Epidermal melanocyte (primary cell): ENCODE measurements around the gene DNM1.

Experiments
- DNase-seq: peaks from one replicate; pipeline ENCODE4 v3.0.0; 2011; ENCODE audit warnings: low spot score; ENCODE audit not compliant: insufficient read length

Gene DNM1

DNA sequence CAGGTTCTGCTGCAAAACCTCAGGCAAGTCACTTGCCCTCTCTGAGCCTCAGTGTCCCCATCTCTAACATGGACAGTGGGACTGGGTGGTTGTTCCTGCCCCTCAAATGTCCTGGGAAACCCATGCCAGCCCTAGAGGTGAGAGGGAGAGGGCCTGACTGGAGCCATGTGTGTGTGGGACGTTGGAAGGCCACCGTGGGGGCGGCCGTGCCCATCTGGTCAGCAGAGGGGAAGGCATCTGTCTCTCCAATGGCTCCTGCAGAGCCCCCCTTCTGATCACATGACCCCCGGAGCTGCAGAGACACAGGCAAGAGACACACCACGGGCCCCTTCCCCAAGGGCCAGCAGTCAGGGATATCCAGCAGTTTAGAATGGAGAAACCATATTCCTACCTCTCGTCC, 1.7 kb downstream of the DNM1 start:
- DNase-seq = peak; percentile 15

DNA sequence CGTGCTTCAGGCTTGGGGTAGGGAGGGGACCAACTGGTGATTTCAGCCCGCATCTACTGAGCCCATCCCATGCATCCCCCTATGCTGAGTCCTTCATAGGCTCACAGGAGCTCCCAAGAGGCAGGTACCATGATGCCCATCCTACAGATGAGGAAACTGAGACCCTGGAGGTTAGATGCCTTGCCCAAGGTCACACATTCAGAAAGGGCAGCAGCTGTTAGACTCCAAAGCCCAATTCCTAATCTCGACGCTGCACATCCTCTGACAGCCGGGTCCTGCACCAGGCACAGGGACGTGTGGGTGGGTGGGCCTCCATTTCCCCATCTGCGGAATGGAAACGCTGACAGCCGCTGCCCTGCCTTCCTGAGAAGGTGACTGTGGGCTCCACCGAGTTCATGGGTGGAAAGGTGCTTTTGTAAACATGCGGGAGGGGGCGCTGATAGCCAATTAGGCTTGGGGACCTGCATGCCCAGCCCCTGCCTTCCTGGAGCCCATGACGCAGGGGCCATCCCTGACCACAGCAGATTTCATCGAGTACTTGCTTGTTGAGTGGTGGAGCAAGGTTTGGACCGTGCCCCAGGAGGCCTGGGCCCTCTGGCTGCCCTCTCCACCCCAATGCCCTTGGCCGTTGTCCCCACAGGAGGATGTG, 2.2 kb downstream of the DNM1 start:
- no peak for DNase-seq

DNA sequence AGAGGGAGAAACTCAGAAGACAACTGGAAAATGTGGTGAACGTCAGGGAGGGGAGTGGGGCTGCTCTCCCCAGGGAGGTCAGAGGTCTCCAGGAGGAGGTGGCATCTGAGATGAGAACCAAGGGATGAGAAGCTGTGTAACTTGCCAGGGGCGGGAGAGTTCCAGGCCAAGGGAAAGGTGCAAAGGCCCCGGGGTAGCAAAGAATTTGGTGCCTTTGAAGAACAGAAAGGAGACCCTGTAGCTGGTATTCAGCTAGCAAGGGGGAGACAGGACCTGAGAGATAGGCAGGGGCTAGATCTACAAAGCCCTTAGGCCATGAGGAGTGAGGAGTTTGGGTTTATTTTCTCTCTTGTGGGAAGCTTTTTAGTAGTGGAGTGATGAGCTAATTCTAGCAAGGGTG, 3.3 kb downstream of the DNM1 start:
- no peak for DNase-seq

DNA sequence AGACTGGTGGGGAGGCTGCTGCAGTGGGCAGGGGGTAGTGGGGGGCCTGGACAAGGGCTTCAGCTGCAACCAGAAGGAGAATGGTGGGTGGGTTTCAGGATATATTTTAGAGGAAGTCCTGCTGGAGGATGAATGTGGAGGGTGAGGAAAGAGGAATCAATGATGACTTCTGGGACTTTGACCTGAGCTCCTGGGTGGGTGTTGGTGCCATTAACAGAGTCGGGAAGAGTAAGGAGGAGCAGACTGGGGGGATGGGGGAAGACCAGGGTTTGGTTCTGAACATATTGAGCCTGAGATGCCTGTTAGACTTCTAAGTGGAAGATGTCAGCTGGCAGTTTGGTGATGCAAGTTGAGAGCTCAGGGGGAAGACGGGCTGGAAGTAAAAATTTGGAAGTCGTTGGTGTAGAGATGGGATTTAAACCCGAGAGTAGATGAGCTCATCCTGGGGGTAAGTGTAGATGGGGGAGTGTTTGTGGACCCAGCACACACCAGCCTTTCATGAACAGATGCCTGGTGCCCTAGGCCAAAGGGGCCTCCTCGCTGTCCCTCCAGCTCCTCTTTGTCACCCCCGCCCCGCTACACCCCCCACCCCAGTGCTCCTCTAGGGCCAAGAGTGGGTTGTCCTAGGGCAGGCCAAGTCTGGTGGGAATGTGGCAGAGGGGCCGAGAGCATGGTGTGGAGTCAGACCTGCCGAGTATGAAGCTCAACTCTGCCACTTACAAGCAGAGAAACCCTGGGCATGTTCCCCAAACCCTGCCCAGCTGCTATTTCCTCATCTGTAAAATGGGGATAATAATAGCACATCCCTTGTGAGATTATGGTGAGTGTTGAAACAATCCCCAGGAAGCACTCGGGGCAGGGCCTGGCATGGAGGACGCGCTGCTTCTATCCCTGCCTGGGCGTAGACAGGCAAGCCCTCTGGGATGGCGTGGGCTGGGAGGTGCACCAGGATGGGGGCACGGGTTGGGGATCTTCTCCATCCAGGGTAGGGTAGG, 4.0 kb downstream of the DNM1 start:
- DNase-seq = no peak

DNA sequence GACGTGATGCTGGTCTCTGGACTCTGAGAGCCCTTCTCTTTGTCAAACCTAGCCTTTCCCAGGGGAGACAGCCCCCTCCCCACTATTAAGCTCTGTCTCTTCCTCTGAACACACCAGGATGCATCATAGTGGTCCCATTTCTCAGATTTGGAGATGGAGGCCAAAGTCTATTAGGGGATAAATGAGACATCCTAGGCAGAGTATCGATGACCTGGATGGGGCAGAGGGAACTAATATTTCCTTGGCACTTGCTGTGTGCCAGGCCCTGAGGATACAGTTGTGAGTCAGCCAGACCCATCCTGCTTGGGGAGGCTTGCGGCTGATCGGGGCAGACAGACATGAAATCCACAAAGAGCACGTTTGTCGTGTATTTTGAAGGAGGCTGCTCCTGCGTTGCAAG, 5.2 kb downstream of the DNM1 start:
- no peak for DNase-seq

DNA sequence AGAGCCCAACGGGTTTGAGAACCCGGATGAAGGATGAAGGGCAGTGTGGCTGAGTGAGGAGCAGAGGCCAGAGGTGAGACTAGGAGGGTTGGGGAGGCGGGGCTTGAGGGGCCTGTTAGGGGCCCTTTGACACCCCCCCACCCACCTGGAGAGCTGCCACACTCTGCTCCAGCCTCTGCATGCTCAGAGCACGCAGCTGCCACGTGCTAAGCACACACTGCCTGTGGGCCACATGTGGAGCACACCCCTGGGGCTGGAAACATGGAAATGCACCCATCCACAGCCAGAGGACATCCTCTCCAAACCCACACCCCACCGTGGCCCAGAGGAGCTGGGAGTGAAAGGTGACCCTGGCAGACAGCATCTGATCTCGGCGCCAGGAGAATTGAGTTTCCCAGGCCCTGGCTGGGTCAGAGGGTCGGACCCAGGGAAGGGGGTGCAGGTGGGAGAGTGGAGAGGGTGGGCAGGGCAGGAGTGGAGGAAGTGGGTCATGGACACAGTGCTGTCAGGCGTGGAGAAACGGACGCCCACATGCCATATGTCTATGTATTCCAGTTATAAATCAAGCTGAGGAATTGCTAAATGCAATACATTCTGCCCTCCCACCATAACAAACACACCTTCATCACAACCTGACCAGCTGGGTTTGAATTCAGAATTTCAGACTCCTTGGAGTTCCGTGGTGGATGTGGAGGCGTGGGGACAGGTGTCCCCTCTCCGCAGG, 5.9 kb downstream of the DNM1 start:
- no peak for DNase-seq

DNA sequence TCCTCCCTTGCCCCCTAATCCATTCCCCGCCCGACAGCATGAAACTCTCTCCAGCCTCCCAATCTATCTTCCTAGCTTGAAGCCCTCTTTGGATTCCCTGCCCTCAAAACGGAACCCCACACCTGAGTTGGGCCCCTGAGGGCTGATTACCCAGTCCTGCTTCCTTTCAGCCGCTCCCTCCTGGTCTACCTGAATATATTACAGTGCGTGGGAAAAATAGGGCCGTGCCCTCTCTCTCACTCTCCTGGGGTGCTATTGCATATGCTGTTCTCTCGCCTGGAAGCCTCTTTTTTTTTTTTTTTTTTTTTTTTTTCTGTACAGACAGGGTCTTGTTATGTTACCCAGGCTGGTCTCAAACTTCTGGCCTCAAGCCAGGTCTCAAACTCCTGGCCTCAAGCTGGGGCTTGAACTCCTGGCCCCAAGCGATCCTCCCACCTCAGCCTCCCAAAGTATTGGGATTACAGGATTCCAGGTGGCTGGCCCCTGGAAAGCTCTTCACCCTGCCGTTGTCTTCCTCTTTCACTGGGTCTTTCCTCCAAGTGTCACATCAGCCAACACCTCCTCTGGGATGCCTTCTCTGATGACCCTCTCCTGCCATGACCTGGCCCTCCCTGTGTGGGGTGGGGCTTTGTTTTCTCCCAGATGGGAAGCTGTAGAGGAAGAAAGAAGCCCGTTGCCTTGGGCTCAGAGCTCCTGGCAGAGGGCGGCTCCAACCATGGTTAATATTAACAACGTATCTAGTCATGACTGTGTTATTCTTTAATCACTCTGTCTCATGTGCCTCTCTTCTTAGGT, 8.2 kb downstream of the DNM1 start:
- no peak for DNase-seq

DNA sequence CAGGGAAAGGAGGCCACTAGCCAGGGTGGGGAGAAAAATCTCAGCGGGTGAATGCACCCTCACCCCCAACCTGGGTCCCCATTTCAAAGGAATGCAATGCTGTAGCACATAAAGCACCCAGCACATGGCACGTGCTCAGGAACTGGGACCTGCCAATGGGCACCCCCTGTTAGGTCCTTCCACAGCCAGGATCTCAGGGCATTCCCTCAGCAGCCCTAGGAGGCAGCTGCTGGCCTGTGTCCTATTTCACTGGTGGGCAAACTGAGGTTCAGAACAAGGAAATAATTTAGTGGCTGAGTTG, 8.8 kb downstream of the DNM1 start:
- no peak for DNase-seq

DNA sequence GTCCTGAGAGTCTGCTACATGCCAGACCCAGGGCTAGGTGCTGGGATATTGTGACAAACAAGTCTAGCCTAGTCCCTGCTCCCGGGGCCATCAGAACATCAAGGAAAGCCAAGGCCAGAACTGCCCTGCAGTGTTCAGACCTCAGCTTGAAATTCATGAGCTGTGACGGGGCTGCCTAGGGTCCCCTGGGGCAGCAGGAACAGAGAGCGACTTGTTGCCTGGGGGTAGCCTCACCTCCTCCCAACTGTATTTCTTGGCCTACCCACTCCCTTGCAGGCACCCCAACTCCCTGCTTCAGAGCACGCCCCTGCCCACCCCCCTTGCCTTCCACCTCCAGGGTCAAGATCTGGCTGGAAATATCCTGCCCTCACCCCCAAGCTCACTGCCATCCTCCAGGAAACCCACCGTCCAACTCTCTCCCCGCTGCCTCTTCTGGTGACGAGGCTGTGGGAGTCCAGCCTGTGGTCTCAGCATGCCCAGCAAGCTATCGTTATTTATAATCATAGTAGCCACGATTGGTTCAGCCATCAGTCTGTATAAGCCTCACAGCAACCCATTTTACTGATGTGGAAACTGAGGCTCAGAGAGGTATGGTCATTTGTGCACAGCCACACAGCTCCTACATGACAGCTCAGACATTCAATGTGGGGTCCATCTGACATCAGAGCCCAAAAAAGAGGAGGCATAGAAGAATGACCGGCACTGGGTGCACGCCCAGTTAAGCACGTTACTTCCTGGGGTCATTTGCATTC, 10.7 kb downstream of the DNM1 start:
- DNase-seq = no peak

DNA sequence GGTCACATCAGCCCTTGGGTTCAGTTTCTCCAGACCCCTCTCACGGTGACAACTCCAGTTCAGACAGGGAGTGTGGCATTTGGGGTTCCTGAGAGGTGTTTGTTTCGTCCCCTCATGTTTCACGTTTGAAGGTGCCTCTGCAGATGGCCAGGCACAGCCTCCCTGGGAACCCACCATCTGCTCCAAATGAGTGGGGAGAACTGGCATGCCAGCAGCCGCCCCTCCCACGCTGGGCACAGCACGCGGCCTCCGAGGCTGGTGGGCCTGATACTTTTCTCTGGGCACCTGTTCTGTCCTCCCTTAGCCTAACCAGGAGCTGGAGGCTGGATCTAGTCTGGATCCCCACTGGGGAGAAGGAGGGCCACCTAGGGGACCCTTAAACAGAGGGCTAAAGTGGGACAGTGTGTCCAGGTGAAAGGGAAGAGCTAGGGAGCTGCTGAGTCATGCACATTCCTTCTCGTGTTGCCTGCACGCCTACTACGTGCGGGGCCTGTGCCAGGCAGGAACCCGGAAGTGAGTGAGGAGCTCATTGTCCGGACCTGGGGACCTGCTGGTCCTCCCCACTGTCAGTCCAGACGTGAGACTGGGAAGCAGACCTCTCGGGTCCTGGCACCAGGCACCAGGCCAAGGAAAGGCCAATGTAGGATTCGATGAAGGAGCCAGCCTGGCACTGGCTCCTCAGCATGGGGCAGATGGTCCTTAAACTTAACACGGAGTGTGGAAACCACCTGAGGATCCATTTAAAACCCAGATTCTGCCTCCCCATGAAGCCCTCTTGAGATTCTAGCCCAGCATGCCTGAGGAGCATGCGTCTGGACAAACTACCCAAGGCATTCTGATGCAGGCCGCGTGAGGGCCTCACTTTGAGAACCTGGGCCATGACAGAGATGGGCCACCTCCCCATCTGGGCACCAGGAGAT, 11.7 kb downstream of the DNM1 start:
- DNase-seq = peak; percentile 14

DNA sequence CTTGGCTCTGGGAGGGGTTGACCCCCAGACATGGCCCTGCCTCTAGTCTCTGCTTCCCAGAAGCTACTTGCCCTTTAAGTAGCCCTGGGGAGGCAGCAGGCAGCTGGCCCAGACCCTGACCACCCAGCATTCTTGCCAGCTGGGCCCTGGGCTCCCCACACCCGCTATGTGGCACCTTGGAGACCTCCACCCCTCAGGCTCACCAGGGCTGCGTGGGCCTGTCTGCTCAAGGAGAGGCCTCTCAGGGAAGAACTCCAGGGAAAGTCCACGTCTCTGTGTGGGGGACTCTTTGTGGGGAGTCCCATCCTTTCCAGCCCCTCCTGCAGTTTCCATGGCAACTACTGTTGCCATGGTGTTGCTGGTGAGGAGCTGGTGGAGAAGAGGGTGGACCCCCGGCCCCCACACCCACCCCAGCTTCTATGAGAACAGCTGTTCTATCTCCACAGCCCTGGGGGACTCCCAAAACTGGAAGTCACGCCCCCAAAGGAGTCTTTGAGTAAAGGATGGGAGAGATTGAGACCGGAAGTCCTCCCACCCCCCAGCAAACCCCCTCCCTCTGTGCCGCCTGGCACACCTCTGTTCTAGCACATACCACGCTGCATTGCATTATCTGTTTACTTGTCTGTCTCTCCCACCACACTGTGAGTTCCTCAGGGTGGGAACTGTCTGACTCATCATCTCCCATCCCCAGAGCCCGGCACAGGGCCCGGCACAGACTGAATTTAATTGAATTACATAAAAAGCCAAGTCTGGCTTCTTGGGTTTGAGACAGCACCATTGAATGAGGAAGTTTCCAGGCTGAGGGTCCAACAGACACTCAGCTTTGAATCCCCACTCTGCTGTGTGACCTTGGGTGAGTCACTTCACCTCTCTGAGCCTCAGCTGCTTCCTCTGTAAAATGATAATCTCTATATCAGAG, 12.6 kb downstream of the DNM1 start:
- peak; percentile 13 for DNase-seq

DNA sequence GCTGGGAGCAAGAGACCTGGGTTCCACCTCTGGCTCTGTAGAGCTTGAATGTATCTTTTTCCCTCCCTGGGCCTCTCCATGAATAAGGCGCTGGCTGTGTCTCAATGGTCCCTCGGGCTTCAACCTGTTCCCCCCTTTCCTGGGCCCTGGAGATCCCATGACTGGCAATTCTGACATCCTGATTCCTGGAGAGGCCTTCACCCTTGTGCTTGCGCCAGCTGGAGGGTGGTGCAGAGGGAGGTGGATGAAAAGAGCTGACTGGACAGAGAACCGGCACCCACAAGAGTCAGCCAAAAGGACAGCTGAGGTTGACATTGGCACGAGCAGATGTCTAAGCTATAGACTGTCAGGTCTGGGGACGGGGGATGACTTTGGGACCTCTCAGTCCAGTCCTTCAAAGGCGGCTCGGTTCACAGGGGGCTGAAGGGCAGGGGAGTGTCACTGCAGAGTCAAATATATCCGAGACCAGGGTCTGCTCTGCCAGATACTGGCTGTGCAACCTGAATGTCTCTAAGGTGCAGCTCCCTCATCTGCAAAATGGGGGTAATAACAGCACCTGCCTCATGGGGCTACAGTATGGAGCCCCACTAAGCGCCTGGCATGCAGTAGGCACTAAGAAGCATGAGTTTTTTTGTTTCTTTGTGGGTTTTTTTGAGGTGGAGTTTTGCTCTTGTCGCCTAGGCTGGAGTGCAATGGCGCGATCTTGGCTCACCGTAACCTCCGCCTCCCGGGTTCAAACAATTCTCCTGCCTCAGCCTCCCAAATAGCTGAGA, 13.8 kb downstream of the DNM1 start:
- no peak for DNase-seq

DNA sequence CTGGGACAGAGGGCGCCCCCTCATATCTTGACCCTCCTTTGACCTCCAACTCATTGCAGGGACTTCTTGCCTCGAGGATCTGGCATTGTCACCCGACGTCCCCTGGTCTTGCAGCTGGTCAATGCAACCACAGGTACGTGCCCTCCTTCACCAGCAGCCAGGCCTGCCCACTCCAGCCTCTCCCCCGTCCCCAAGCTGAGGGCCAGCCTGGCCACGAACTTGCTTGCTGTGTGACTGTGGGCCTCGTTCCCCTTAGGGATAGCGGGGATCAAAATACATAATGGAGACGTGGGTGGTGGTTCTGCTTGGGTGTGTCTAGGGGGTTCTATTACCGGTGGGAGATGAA, 15.0 kb downstream of the DNM1 start:
- DNase-seq = no peak

DNA sequence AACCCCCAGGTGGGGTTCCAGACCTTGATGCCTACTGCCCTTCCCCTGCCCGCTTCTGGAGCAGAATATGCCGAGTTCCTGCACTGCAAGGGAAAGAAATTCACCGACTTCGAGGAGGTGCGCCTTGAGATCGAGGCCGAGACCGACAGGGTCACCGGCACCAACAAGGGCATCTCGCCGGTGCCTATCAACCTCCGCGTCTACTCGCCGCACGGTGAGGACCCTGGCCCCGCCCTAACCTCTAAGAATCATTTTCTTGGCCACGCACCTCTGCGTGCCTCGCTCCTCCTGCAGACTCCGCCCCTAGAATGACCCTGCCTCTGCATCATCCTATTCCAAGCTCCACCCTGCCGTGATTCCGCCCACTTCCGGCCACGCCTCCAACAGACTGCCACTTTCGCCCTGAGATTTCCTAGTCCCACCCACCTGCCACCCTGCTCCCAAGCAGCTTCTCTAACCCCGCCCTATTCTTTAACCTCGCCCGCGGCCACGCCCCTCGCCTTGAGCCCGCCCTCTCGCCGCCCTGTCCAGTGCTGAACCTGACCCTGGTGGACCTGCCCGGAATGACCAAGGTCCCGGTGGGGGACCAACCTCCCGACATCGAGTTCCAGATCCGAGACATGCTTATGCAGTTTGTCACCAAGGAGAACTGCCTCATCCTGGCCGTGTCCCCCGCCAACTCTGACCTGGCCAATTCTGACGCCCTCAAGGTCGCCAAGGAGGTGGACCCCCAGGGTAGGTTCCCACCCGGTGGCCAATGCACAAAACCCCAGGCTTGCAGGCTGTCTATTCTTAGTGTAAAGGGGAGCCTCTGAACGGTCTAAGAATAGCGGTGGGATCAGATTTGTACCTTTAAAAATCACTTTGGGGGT, 15.6 kb downstream of the DNM1 start:
- peak; percentile 83 for DNase-seq

DNA sequence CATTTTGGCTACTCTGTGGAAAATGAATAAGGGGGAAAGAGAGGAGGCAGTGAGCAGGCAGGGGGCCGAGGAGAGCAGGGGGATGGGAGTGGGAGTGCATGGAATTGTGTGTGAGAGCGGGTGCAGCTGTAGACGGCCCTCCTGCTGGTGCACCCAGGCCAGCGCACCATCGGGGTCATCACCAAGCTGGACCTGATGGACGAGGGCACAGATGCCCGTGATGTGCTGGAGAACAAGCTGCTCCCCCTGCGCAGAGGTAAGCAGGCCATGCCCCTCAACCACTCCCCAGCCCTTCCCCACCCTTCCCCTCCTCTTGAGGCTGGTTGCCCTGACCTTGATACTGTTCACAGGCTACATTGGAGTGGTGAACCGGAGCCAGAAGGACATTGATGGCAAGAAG, 16.7 kb downstream of the DNM1 start:
- DNase-seq = no peak

DNA sequence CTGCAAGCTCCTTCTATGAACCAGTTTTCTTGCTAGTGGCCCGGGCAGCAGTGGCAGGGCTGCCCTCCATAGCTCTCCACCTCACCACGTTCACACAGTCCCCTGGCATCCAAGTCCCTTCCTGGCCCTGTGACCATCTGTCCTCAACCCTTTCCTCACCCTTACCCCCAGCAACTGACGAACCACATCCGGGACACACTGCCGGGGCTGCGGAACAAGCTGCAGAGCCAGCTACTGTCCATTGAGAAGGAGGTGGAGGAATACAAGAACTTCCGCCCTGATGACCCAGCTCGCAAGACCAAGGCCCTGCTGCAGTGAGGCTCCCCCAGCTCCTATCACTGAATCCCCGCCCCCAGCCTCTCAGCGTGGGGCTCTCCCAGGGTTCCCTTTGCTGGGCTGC, 18.8 kb downstream of the DNM1 start:
- peak; percentile 10 for DNase-seq
